Measurements from ENCODE around the gene ICAM4.

DNA sequence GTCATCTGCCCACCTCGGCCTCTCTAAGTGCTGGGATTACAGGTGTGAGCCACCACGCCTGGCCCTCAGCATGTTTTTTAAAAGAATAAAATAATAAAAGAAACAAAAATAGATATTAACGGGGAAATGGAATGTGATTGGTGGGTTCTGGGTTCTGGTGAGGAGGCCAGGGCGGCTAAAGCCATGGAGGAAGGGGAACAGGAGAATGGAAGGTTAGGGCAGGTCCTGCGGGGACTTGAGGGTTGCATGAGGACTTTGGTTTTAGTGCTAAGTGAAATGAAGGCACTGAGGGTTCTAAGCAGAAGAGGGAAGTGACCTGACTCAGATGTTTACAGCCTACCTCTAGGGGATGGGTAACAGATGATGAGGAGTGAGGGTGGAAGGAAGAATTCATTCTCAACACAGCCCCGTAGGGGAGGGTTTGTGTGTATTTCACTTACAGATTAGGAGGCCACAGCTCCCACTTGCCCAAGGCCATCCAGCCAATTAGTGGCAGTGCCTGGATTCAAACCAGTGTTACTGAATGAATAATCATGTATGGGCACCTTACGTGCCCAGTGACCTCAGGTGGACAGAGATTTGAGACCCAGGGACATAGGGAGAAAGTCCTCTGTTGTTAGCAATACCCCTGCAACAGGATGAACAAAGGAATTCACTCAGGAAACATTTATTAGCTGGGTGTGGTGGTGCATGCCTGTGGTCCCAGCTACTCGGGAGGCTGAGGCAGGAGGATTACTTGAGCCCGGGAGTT, 41.4 kb upstream of the ICAM4 start:
- TF ChIP-seq, protein P1, sequence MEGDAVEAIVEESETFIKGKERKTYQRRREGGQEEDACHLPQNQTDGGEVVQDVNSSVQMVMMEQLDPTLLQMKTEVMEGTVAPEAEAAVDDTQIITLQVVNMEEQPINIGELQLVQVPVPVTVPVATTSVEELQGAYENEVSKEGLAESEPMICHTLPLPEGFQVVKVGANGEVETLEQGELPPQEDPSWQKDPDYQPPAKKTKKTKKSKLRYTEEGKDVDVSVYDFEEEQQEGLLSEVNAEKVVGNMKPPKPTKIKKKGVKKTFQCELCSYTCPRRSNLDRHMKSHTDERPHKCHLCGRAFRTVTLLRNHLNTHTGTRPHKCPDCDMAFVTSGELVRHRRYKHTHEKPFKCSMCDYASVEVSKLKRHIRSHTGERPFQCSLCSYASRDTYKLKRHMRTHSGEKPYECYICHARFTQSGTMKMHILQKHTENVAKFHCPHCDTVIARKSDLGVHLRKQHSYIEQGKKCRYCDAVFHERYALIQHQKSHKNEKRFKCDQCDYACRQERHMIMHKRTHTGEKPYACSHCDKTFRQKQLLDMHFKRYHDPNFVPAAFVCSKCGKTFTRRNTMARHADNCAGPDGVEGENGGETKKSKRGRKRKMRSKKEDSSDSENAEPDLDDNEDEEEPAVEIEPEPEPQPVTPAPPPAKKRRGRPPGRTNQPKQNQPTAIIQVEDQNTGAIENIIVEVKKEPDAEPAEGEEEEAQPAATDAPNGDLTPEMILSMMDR (IDR thresholded peaks at IDR 0.05; ENCODE audit: borderline replicate concordance, extremely low read depth, low read length, poor library complexity, severe bottlenecking), result no peak
- TF ChIP-seq EZH2 (IDR thresholded peaks at IDR 0.05; ENCODE audit: borderline replicate concordance, low read depth, low read length, severe bottlenecking), result no peak

All from DND-41 (cell line).